A673 (cell line): ENCODE data around the gene CREM.

ENCODE experiments used
- CTCF ChIP-seq: fragments of 300-800, 200-600 bp; sonication (generic); conservative IDR thresholded peaks from 2 replicates; pipeline ENCODE4 v1.5.1; 2017; ENCODE audit warnings: low read depth, mild to moderate bottlenecking, antibody characterized with exemption, low read length, moderate library complexity, mixed read lengths
- EZH2 ChIP-seq: fragments of 200-600 bp; sonication (generic); IDR thresholded peaks from 2 replicates; pipeline ENCODE4 v1.6.1; 2017; ENCODE audit warnings: borderline replicate concordance, low read depth, mild to moderate bottlenecking, mixed read lengths, antibody characterized with exemption, low read length; ENCODE audit not compliant: poor library complexity, severe bottlenecking

GRCh38 chr10:35172574-35172973 lies 45.9 kb downstream of the CREM start:
- no peak for TF ChIP-seq CTCF
- TF ChIP-seq EZH2 = no peak
